NCI-H1436 (cell line): ENCODE data around the gene ROPN1L.

Source experiments
- DNase-seq: peaks from one replicate; lab custom pipeline; 2025; lab: John Stamatoyannopoulos, UW

ROPN1L gene

DNA sequence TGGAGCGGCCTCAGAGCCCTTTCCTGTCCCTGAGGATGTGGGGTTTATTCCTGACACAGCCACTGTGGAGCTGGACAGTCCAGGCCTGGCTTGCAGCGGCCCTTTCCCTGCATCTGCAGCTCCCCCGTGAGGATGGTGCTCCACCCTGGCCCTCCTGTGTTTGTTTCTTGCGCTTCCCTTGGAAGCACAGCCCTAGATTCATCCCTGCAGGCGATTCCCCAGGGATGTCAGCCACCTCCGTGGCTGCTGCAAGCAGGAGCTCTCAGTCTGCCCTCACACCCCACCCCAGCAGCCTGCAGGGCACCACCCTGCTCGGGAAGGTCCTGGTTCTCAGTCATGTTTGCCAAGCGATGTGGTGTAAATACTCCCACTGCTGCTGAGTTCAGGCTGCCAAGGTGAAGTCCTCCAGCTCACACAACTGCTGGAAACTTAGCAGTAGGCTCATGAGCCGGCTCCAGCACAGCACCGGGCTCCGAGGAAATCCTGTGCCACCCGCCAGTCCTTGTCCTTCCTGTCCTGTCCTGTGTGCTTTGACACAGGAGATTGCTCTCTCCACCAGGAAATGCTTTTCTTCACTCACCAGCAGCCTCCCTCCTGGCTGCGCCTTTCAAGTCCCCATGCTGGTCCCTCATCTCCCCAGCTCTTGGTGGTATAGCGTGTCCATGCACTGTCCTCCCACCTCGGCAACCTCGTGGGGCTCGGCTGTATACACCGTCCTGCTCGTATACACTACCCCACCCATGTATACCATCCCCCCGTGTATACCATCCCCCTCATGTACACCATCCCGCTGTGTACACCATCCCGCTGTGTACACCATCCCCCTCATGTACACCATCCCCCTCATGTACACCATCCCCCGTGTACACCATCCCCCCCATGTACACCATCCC lies 16.2 kb downstream of the ROPN1L start:
- DNase-seq, result no peak

DNA sequence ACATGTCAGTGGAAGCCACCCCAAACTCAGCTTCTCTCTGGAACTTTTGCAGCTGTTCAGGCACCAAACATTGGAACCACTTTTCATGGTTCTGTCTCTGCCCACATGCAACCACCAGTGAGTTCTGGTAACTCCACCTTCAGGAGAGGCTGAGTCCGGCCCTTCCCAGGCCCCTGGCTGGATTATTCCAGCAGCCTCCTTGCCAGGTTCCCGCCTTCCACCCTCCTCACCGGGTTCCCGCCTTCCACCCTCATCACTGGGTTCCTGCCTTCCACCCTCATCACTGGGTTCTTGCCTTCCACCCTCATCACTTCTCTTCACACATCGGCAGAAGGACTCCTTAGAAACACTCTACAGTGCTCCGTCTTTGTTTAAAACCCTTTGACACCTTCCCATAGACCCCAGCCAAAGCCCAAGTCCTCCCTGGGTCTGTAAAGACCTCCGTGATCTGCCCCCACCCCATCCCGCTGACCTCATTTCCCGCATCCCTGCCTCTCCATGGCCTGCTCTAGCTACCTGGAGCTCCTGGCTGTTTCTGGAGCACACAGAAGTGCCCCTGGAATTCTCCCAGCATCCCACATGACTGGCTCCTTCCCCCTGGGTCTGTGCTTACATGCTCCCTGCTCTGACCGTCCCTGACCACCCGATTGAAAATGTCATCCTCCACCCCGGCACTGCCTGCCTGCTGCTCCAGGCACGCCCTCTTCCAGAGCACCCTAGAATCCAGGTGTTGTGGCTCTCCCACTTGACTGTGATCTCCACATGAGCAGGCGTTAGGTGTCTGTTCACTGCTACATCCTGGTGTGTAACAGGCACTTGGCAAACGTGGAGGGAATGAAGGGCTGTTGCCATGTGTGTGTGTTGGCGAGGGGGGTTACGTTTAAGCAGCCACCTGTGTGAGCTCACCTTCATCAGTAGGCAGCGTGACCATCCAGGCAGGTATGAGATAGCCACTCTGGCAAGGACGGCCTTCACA lies 17.7 kb downstream of the ROPN1L start:
- no peak for DNase-seq

DNA sequence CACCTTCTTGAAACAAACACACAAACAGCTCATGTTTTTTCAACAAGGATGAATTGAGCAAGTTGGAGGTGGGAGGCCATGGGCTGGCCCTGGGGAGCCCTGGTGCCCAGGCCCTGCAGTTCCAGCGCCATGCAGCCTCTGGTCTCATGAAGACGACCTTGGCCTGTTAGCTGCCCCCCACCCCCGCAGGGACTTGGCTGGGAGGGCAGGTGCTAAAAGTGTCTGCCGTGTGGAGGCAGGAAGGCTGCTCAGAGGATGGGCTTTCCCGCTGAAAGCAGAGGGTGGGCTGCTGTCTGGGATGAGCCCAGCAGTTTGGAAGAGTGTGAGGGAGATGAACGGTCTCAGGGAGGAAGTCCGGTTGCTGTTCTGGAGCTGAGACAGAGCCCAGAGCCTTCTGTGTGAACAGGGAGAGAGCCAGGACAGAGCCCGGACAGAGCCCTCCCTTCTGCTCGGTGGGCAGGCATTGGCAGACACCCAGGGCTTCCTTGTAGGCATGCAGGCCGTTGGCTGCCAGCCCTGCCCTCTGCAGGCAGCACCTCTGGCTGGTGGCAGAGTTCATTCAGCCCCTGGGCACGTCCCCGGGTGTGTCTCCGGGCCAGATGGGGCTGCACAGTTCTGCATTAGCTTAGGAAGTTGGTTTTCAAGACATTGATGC lies 18.7 kb downstream of the ROPN1L start:
- no peak for DNase-seq

DNA sequence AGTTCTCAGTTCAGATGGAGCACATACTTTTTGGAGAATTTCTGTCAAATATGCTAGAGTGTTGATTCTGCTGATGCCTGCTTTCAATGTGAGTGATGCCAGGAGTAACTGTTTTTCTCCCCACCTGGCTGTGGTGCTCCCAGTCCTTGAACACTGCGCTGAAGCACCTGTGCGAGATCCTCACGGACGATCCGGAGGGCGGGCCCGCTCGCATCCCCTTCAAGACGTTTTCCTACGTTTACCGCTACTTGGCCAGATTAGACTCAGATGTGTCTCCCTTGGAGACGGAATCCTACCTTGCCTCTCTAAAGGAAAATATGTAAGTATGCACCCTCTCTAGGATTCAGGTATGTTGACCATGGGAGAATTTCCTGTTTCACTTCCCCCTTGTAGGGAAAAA lies 19.4 kb downstream of the ROPN1L start:
- DNase-seq, result no peak

DNA sequence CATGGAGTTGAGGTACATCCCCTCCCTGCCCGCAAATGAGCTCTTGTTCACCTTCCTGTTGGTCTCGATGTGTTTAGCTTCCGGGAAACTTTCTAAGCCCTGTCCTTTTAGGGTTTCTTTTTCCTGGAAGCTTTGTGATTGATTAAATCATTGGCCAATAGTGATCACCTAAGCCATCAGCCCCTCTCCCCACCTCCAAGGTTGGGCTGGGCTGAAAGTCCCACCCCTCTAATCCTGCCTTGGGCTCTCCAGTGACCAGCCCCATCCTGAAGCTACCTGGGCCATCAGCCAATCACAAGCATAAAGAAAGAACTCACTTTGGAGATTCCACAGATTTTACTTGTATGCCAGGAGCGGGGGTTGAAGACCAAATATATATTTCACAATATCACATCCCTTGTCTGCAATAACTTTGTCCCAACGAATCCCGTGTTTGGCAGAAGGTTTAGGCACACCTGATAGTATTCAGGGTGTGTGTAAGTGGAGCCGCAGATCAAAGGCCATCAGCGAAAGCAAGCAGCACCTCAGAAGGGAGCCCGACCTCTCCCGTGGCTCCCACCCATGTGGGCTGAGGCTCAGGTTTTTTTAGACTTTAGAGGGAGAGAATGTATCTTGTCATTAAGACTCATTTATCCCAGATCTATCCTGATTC lies 20.4 kb downstream of the ROPN1L start:
- DNase-seq, result no peak

DNA sequence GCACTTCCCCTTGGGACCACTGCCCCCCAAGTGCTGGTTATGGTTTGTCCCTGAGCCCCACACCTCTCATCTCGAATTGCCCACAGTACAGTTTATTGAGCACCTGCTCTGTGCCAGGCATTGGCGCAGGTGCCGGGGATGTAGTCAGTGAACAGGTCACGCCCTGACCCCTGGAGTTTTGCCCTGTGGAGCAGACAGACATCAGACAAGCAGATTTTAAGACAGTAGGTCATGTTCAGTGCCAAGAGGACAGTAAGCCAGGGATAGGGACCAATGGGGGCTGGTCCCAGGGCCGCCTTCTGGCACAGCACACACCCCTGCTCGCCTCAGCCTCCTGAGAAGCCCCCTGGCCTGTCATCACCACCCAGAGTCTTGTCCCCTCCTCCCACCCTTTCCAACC lies 21.9 kb downstream of the ROPN1L start:
- DNase-seq, result no peak

- no peak for DNase-seq
These were observed 22.5 kb downstream of the ROPN1L start for GRCh38 chr5:10464173-10464572.

GRCh38 chr5:10465726-10466125 lies 24.0 kb downstream of the ROPN1L start:
- no peak for DNase-seq

- no peak for DNase-seq
These were observed 24.9 kb downstream of the ROPN1L start for GRCh38 chr5:10466446-10467073.

- DNase-seq, result no peak
These were observed 25.9 kb downstream of the ROPN1L start for GRCh38 chr5:10467281-10468198.

DNA sequence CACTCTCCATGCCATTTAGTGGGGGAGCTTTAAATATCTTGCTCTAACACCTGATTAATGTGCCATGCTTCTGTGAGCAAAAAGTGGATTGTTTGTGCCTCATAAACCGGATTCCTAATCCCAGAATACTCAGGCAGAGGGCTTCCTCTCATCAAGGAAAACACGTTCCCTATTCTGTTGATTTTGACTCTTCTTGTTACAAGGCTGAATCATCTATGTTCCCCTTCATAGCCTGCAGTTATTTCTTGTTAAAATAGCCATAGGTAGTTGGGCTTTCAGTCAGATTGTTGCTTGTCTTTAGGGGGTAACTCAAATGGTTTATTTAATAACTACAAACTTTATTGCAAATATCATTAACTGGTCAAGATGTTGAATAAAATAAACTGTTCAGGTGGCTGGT lies 26.6 kb downstream of the ROPN1L start:
- no peak for DNase-seq

DNA sequence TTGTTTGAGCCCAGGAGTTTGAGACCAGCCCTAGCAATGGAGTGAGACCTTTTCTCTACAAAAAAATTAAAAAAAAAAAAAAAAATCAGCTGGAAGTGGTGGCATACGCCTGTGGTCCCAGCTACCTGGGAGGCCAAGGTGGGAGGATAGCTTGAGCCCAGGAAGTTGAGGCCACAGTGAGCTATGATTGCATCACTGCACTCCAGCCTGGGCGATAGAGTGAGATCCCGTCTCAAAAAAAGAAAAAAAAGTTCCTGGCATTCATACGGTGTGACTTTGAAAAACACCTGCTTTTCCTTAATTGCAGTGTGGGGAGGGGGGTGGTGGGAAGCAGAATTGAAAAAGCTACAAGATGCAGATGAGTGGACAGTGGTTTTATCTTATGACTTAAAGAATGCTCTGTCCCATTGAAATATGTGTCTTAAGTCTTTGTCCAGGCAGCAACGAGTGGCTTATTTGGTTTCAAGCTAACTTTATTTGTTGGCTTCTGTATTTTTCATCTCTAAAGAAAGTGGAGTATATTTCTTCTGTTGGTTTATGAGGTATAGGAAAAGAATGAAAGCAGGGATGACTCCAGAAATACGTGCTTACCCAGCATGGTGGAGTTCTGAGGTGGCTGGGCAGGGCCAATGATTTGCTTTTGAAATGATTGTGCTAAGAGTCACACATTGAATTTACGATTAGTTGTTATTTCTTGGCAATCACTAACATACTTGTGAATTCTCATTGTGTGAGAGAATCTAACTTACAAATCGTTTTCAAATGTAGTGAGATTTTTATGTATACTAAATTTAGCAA lies 27.8 kb downstream of the ROPN1L start:
- DNase-seq, result no peak

GRCh38 chr5:10470669-10471068 lies 29.0 kb downstream of the ROPN1L start:
- DNase-seq, result no peak

GRCh38 chr5:10471677-10472076 lies 30.0 kb downstream of the ROPN1L start:
- DNase-seq, result no peak

DNA sequence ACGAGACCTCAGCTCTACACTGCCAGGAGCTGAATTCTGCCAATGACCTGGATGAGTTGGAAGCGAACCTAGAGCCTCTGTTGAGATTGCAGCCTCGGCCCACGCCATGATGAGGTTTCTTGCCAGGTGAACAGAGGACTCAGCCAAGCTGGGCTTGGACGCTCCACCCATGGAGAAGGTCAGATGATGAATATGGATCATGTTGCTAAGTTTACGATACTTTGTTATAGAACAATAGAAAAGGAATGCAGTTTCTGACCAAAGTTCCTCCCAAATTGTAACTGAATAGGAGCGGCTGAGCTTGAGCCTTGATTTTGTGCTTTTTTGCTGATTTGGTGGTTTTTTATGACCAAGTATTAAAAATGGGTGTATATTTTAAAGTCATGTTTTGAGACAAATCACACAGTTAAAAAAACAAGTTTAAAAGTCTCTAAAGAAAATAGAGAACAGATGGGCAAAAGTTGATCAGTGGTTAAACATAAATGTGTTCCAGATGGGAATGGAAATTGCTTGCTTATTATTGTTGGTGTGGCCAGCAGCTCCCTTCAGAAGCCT lies 32.9 kb downstream of the ROPN1L start:
- no peak for DNase-seq

DNA sequence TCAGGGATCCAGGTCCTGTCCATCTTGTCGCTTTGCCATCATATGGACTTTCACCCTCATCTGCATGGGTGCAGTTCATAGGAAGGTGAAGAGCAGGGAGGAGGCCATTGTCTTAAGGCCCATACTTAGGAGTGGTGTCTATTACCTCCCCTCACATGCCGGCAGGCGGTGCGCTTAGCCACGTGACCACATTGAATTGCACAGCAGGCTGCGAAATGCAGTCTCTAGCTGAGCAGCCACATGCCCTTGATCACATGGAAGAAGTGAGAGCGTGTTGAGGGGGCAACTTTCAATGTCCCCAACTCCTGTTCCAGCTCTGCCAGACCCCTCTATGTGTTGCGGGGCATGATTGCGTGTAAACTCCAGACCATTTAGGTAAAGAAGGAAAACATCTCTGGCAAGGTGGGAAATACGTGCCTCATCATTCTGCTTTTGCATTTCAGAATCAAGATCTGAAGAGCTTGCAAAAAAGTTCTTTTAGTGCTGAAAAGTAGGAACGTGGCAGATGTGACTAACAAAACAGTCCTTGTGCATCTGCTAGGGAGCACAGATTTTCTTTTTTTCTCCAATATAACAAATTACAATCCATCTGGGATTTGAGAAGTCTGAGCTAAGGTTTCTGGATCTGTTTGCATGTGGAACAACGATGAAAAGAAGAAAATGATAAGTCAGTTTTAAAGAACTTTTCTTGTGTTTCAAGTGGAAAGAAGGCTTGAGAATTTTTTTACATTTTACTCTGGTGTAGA lies 34.4 kb downstream of the ROPN1L start:
- no peak for DNase-seq

GRCh38 chr5:10476878-10477277 lies 35.2 kb downstream of the ROPN1L start:
- no peak for DNase-seq

DNA sequence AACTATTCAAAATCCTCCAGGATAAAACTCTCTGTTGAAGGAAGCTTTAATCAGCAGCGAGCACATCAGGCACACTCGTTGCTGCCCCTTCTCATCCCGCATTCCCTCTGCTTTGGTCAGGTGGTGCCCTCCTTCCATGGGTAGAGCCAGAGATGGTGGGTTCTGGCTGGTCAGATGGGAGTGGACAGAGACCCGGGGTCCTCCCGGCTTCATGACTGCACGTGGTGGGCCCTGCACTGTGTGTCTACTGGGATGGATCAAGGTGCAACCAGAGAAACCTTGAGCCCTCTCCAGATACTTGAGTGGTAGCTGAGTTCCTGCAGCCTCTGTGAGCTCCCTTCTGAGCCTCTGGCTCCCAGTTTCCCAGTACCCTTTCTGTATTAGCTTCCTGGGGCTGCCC lies 36.3 kb downstream of the ROPN1L start:
- DNase-seq, result no peak
